Left lung (tissue), 10 donors: ENCODE data around the gene HDAC1. TPM values are rescaled to one million over a fixed set of nuclear protein-coding genes. Genes with fewer than 3 reads are reported as not detected.
A peak's percentile ranks its signal among the peaks of the same experiment; 100 is the strongest.

Experiments used
- ATAC-seq: fragments of 200-7000 bp; cut with Tn5 transposase; one replicate; pipeline ENCODE4 v1.9.1; 2020; ENCODE audit warnings: moderate library complexity
- DNase-seq, 4 donors: peaks; one replicate each; pipeline ENCODE4 v3.0.0-alpha.2; 2013 to 2020
- H3K27ac ChIP-seq, 2 donors: fragments of 200-600 bp; sonication (generic) in 1 of 2; one replicate each; pipeline versions ENCODE4 v1.5.0 to v1.8.0; 2020 to 2021
- H3K27me3 ChIP-seq, 2 donors: fragments of 200-600 bp; sonication (generic) in 1 of 2; one replicate each; pipeline versions ENCODE4 v1.5.0 to v1.8.0; 2020 to 2021
- H3K36me3 ChIP-seq, 2 donors: fragments of 200-600 bp; sonication (generic) in 1 of 2; one replicate each; pipeline versions ENCODE4 v1.5.0 to v1.8.0; 2020 to 2021
- H3K4me1 ChIP-seq, 2 donors: fragments of 200-600 bp; one replicate each; pipeline ENCODE4 v1.8.0; 2021
- H3K4me3 ChIP-seq, 2 donors: fragments of 200-600 bp; sonication (generic) in 1 of 2; one replicate each; pipeline versions ENCODE4 v1.5.0 to v1.8.0; 2020 to 2021; ENCODE audit warnings: mild to moderate bottlenecking in 1 of 2
- H3K9me3 ChIP-seq, 2 donors: fragments of 200-600 bp; sonication (generic) in 1 of 2; one replicate each; pipeline versions ENCODE4 v1.5.0 to v1.8.0; 2020 to 2021
- CTCF ChIP-seq, 2 donors: fragments of 200-600 bp; sonication (generic) in 1 of 2; IDR thresholded peaks; one replicate each; pipeline versions ENCODE4 v1.5.0 to v1.8.0; 2021; ENCODE audit warnings: antibody characterized with exemption in 2 of 2
- intact Hi-C, 2 donors: fragments of 100-400 bp; cut with DNase I; formaldehyde crosslinking; loops; one replicate each; pipeline versions ENCODE4 v1.11.2 to v1.14.2; 2022
- polyA plus RNA-seq, 6 donors: library from polyadenylated mRNA; unstranded; fragments of 120-200 nt; gene quantifications; one replicate each; pipeline ENCODE4 v1.2.1, GENCODE V29; 2013; ENCODE audit not compliant: insufficient read length in 6 of 6
- total RNA-seq, 2 donors: library from RNA; stranded (reverse); fragmentation: NEBNext Ultra II Directional; extraction: Animal tissue kit (Norgen Biotek cat#: 25700); gene quantifications; one replicate each; pipeline ENCODE4 v1.2.1, GENCODE V29; 2021
- donor health status: DM: no; HTN: yes; CAD: no.
- donor health status: DM: no; HTN: no; CAD: no.

Gene HDAC1
- total and polyA plus RNA-seq, 8 donors: 61.8 to 193 (median 163) TPM

GRCh38 chr1:32342704-32343103 is 50.8 kb downstream of the HDAC1 start:
- H3K27ac ChIP-seq: no peak overlapping the region
- H3K36me3 ChIP-seq: no peaks in the 10 kb centered on the region
- H3K4me1 ChIP-seq: peaks cover 4 to 58% of the 10 kb centered on the region in 2 donors
- DNase-seq: no peak
- TF ChIP-seq CTCF (IDR thresholded peaks at IDR 0.05): no peak
- H3K27me3 ChIP-seq: no peaks in the 10 kb centered on the region
- ATAC-seq: no peak
- intact Hi-C loops: no loop called here
- no peaks in the 10 kb centered on the region for H3K9me3 ChIP-seq
- no peak overlapping the region for H3K4me3 ChIP-seq

DNA sequence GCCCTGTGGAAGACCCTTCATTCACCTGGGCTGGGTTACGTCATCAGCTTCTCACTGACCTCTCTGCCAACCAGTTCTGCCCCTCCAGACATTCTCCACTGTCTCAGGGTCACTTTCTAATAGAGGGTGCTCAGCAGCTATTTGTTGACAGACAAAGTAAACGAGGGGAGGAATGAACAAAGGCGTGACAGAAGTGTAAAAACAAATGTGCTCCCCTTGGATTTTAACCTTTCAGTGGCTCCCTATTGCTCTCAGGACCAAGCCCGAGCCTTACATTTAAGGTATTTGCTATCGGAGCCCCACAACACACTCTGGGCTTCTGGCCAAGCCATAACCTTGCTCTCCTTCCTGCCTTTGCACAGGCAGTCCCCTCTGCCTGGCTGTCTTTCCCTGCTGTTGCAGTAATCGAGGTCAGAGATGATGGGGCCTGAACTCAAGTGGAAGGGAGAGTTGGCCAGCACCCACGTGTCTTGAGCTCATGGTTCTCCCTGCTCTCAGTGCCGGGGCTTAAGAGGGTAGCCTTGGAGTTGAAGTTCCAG is 53.5 kb downstream of the HDAC1 start:
- DNase-seq (peak in 1 of 4 donors; percentile 52), ATAC-seq (peak; percentile 44)
- H3K4me1 ChIP-seq: peaks cover 10 to 57% of the 10 kb centered on the region in 2 donors
- H3K27ac ChIP-seq: no peak overlapping the region
- no peaks in the 10 kb centered on the region for H3K9me3 ChIP-seq
- no peak overlapping the region for H3K4me3 ChIP-seq
- no peaks in the 10 kb centered on the region for H3K36me3 ChIP-seq
- no peak for TF ChIP-seq CTCF (IDR thresholded peaks at IDR 0.05)
- no peaks in the 10 kb centered on the region for H3K27me3 ChIP-seq
- intact Hi-C loops: no loop called here

DNA sequence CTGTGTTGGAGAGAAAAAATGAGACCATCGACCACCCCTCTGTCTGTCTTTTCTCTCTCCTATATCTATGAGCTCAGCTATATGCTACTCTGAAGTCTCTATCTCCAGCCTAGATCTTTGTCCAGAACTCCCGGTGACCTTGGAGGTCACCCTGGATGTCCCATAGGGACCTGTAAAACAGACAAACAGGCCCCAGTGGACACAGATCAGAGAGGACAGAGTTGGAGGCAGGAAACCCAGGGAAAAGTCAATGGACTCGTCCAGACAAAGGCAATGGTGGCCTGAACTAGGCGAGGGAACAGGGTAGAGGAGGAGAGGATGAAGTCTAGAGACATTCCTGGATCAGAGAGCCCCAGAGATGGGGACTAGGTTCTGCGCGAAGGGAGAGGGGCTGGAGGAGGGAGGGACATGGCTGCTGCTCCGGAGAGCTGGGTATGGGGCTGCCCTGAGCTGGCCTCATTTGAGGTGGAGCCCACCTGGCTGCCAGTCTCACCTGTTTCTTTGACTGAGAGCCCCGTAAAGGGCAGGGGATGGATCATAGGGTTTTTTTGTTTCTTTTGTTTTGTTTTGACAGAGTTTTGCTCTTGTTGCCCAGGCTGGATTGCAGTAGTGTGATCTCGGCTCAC is 54.8 kb downstream of the HDAC1 start:
- TF ChIP-seq CTCF (IDR thresholded peaks at IDR 0.05): no peak
- DNase-seq: no peak
- Histone ChIP-seq H3K4me3 (no peak overlapping the region), H3K27me3 (no peaks in the 10 kb centered on the region), H3K27ac (no peak overlapping the region), H3K36me3 (no peaks in the 10 kb centered on the region), H3K4me1 (peaks cover 10 to 61% of the 10 kb centered on the region in 2 donors), H3K9me3 (peaks cover 0 to 2% of the 10 kb centered on the region in 2 donors)
- ATAC-seq: no peak
- intact Hi-C loops: no loop called here

GRCh38 chr1:32349211-32349708 is 57.4 kb downstream of the HDAC1 start:
- Histone ChIP-seq H3K36me3 (no peaks in the 10 kb centered on the region), H3K27ac (peak overlapping the region; percentile 33 to 67), H3K27me3 (no peaks in the 10 kb centered on the region), H3K4me1 (peaks cover 33 to 75% of the 10 kb centered on the region in 2 donors), H3K4me3 (no peak overlapping the region), H3K9me3 (peaks cover 0 to 2% of the 10 kb centered on the region in 2 donors)
- no peak for TF ChIP-seq CTCF (IDR thresholded peaks at IDR 0.05)
- ATAC-seq: no peak
- intact Hi-C loops: no loop called here
- DNase-seq: peak in 2 of 4 donors; percentile 61 to 81

- peak overlapping the region; percentile 89 to 93 for H3K27ac ChIP-seq
- no peaks in the 10 kb centered on the region for H3K27me3 ChIP-seq
- ATAC-seq (peak; percentile 79), DNase-seq (peak in 2 of 4 donors; percentile 77 to 93)
- H3K9me3 ChIP-seq: peaks cover 0 to 2% of the 10 kb centered on the region in 2 donors
- H3K4me1 ChIP-seq: peaks cover 28 to 66% of the 10 kb centered on the region in 2 donors
- TF ChIP-seq CTCF (IDR thresholded peaks at IDR 0.05): peak; percentile 39 to 42
- intact Hi-C loops: no loop called here
- no peaks in the 10 kb centered on the region for H3K36me3 ChIP-seq
- H3K4me3 ChIP-seq: peak overlapping the region; percentile 59 to 61
These were observed 59.0 kb downstream of the HDAC1 start for GRCh38 chr1:32350785-32351398.
